Fibroblast of skin of back (primary cell): ENCODE data around the gene PDX1.

Source experiments
- DNase-seq: peaks from one replicate; pipeline ENCODE4 v3.0.0-alpha.2; 2013

The PDX1 gene

GRCh38 chr13:27970382-27971235 is 50.8 kb downstream of the PDX1 start:
- DNase-seq: no peak

- DNase-seq: no peak
Observed at GRCh38 chr13:27971236-27971645, 51.4 kb downstream of the PDX1 start.

- DNase-seq: no peak
Observed at GRCh38 chr13:27971776-27972477, 52.1 kb downstream of the PDX1 start.

GRCh38 chr13:27972478-27972820 is 52.6 kb downstream of the PDX1 start:
- no peak for DNase-seq

DNA sequence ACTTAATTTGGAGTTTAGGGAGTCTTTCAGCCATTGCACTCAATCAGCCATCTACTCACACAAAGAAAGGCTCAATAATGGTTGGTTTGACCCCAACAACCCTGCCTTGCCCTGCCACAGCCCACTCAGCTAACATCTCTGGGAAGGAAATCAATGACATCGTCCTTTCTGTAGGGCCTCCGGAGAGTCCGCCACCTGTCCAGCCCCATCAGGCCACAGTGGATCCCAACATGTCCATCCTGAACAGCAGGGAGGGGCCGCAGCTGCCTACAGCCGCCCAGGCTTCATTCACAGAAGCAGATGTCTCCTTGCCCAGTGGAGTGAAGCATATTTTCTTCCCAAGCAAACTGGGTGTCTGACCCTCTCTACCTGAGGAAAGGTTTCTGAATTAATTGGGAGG is 53.5 kb downstream of the PDX1 start:
- no peak for DNase-seq

GRCh38 chr13:27973961-27974662 is 54.3 kb downstream of the PDX1 start:
- DNase-seq: no peak
